Stimulated activated naive CD4-positive, alpha-beta T cell (primary cell): Measurements from ENCODE around the gene STX2.
"Not testable (repeated sequence)": the region's sequence is repeated elsewhere in the genome, so short reads cannot be mapped to it uniquely, and the experiment has no call there.

Source experiments
- DNase-seq, 6 experiments: peaks; one replicate each; lab custom pipeline; 2025; lab: John Stamatoyannopoulos, UW

Gene STX2

GRCh38 chr12:130838951-130839769 lies at the start of gene STX2:
STX2 (minus strand) TSS chr12:130839250; CDS start chr12:130839099, 151 bp downstream.
- peak; percentile 87 to 94 (median 90) for DNase-seq

- DNase-seq: not testable (repeated sequence)
Measured at GRCh38 chr12:130887190-130887589, 48.1 kb upstream of the STX2 start.

- DNase-seq: no peak
Measured at GRCh38 chr12:130881548-130881947, 42.5 kb upstream of the STX2 start.

- no peak for DNase-seq
Measured at GRCh38 chr12:130881046-130881445, 42.0 kb upstream of the STX2 start.

- DNase-seq: no peak
Measured at GRCh38 chr12:130880411-130880885, 41.4 kb upstream of the STX2 start.

GRCh38 chr12:130879781-130880389 lies 40.8 kb upstream of the STX2 start:
- no peak for DNase-seq

GRCh38 chr12:130879212-130879686 lies 40.2 kb upstream of the STX2 start:
- DNase-seq: no peak

- no peak for DNase-seq
Measured at GRCh38 chr12:130878193-130879185, 39.4 kb upstream of the STX2 start.

GRCh38 chr12:130877333-130877732 lies 38.3 kb upstream of the STX2 start:
- no peak for DNase-seq

- DNase-seq: no peak
Measured at GRCh38 chr12:130876758-130877157, 37.7 kb upstream of the STX2 start.

GRCh38 chr12:130876297-130876696 lies 37.2 kb upstream of the STX2 start:
- no peak for DNase-seq

- not testable (repeated sequence) for DNase-seq
Measured at GRCh38 chr12:130875708-130876107, 36.7 kb upstream of the STX2 start.

GRCh38 chr12:130875193-130875592 lies 36.1 kb upstream of the STX2 start:
- DNase-seq: no peak

- DNase-seq: no peak
Measured at GRCh38 chr12:130874696-130875095, 35.6 kb upstream of the STX2 start.

- no peak for DNase-seq
Measured at GRCh38 chr12:130873825-130874224, 34.8 kb upstream of the STX2 start.

- DNase-seq: no peak
Measured at GRCh38 chr12:130873106-130873795, 34.2 kb upstream of the STX2 start.

GRCh38 chr12:130872179-130873096 lies 33.4 kb upstream of the STX2 start:
- DNase-seq: peak; percentile 36 to 70 (median 52)

- DNase-seq: peak; percentile 83 to 93 (median 86)
Measured at GRCh38 chr12:130871286-130872178, 32.5 kb upstream of the STX2 start, which contains the start of gene RAN. RAN (plus strand) TSS chr12:130872066; CDS start chr12:130872594, 528 bp downstream.
